Activated B cell treated with CpG ODN at 0.5 μM for 24 hours (primary cell): Measurements from ENCODE around the gene TMEM100. TPM values are rescaled to one million over a fixed set of nuclear protein-coding genes. Genes with fewer than 3 reads are reported as not detected.
"Not testable (repeated sequence)": the region's sequence is repeated elsewhere in the genome, so short reads cannot be mapped to it uniquely, and the experiment has no call there.

Experiments
- ATAC-seq: fragments of 200-7000 bp; cut with Tn5 transposase; one replicate; pipeline ENCODE4 v1.10.0; 2021; ENCODE audit warnings: low read depth, mild to moderate bottlenecking, moderate library complexity
- CTCF ChIA-PET: fragments of 350-600 bp; sonication (Branson Sonifier 250); formaldehyde crosslinking; loops from one replicate; lab custom pipeline; 2021; ENCODE audit warnings: antibody characterized with exemption; lab: Charles Lee
- POLR2A ChIA-PET: fragments of 350-600 bp; sonication (Branson Sonifier 250); formaldehyde crosslinking; loops from one replicate; lab custom pipeline; 2021; ENCODE audit warnings: antibody characterized with exemption; lab: Charles Lee
- DNase-seq: peaks from one replicate; pipeline ENCODE4 v3.0.0; 2022
- H3K27ac Mint-ChIP-seq: one replicate; pipeline ENCODE4 v1.8.0; 2020; ENCODE audit warnings: mixed read lengths
- H3K27me3 Mint-ChIP-seq: one replicate; pipeline ENCODE4 v1.8.0; 2021; ENCODE audit warnings: mixed read lengths
- H3K36me3 Mint-ChIP-seq: one replicate; pipeline ENCODE4 v1.8.0; 2021; ENCODE audit warnings: low read depth, mixed read lengths
- H3K4me1 Mint-ChIP-seq: one replicate; pipeline ENCODE4 v1.8.0; 2021; ENCODE audit warnings: mixed read lengths
- H3K4me3 Mint-ChIP-seq: one replicate; pipeline ENCODE4 v1.8.0; 2020; ENCODE audit warnings: mild to moderate bottlenecking, mixed read lengths
- H3K9me3 Mint-ChIP-seq: one replicate; pipeline ENCODE4 v1.8.0; 2020; ENCODE audit warnings: mixed read lengths
- intact Hi-C: fragments of 100-400 bp; cut with micrococcal nuclease; formaldehyde crosslinking; loops from one replicate; pipeline ENCODE4 v1.15.1; 2024
- total RNA-seq: library from RNA; stranded (reverse); gene quantifications from 2 replicates; pipeline ENCODE4 v1.2.3, GENCODE V29; 2022
- TF ChIP-seq, protein P1 (sequence below): fragments of 200-600 bp; IDR thresholded peaks from one replicate; pipeline ENCODE4 v1.8.0; 2022; ENCODE audit warnings: antibody characterized with exemption, mild to moderate bottlenecking

TMEM100 gene
- total RNA-seq, 1 donor from 2014 or later: not detected

- intact Hi-C loops: no loop called here
- no peaks in the 10 kb centered on the region for H3K4me1 Mint-ChIP-seq
- TF ChIP-seq, protein P1, sequence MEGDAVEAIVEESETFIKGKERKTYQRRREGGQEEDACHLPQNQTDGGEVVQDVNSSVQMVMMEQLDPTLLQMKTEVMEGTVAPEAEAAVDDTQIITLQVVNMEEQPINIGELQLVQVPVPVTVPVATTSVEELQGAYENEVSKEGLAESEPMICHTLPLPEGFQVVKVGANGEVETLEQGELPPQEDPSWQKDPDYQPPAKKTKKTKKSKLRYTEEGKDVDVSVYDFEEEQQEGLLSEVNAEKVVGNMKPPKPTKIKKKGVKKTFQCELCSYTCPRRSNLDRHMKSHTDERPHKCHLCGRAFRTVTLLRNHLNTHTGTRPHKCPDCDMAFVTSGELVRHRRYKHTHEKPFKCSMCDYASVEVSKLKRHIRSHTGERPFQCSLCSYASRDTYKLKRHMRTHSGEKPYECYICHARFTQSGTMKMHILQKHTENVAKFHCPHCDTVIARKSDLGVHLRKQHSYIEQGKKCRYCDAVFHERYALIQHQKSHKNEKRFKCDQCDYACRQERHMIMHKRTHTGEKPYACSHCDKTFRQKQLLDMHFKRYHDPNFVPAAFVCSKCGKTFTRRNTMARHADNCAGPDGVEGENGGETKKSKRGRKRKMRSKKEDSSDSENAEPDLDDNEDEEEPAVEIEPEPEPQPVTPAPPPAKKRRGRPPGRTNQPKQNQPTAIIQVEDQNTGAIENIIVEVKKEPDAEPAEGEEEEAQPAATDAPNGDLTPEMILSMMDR: no peak
- ChIA-PET CTCF (no interaction called here), POLR2A (no interaction called here)
- H3K36me3 Mint-ChIP-seq: no peaks in the 10 kb centered on the region
- no peak for DNase-seq
- no peak for ATAC-seq
- peaks cover 9% of the 10 kb centered on the region for H3K27me3 Mint-ChIP-seq
- no peak overlapping the region for H3K27ac Mint-ChIP-seq
- H3K9me3 Mint-ChIP-seq: peaks cover 8% of the 10 kb centered on the region
- H3K4me3 Mint-ChIP-seq: no peak overlapping the region
These were observed 49.8 kb downstream of the TMEM100 start for GRCh38 chr17:55672585-55673501.

DNA sequence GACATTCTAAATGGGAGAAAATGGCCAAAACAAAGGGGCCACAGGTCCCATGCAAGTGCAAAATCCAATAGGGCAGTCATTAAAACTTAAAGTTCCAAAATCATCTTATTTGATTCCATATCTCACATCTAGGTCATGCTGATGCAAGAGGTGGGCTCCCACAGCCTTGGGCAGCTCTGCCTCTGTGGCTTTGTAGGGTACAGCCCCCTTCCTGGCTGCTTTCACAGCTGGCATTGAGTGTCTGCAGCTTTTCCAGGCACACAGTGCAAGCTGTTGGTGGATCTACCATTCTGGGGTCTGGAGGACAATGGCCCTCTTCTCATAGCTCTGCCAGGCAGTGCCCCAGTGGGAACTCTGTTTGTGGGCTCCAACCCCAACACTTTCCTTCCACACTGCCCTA is 50.7 kb downstream of the TMEM100 start:
- H3K4me1 Mint-ChIP-seq, H3K9me3 Mint-ChIP-seq, ATAC-seq, CTCF ChIA-PET, intact Hi-C loops, DNase-seq, H3K27ac Mint-ChIP-seq, H3K4me3 Mint-ChIP-seq, POLR2A ChIA-PET, H3K36me3 Mint-ChIP-seq, H3K27me3 Mint-ChIP-seq: not testable (repeated sequence)

Other genes starting within 250 kb of the TMEM100 start
- not detected in 2 replicates for gene SMIM36, start 211.4 kb downstream of the TMEM100 start, total RNA-seq
- 8.0 and 9.0 TPM in 2 replicates for gene PCTP, start 28.2 kb upstream of the TMEM100 start, total RNA-seq